ENCODE results near the gene DVL3. TPM values are rescaled to one million over a fixed set of nuclear protein-coding genes. Genes with fewer than 3 reads are reported as not detected.

Gene DVL3
- total RNA-seq, 1 experiment from 2014 or later, result 29.1 TPM

DNA sequence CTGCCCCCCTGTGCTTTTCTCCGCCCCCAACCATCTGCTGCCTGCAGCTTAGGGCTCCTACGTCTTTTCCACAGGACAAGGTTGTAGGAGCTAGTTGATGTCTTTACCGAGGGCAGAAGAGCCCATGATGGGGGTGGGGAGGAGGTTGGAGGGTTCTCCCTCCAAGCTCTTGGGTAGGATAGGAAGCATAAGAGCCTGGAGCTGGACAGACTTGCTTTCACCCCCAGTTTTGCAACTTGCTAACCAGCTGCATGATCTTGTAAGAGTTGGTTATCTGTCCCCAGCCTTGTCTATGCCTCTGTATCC lies 31.7 kb downstream of the DVL3 start:
- DNase-seq (ENCODE audit: low read depth, low spot score), result no peak
- in situ Hi-C loops (cut with HindIII; ENCODE audit: low pct_unique_long_range_greater_than_20kb, low sequenced_read_pairs), result no loop called here

- no peak for DNase-seq (ENCODE audit: low read depth, low spot score)
- in situ Hi-C loops (cut with HindIII; ENCODE audit: low pct_unique_long_range_greater_than_20kb, low sequenced_read_pairs), result no loop called here
These were observed 32.9 kb downstream of the DVL3 start for GRCh38 chr3:184188080-184188479.

DNA sequence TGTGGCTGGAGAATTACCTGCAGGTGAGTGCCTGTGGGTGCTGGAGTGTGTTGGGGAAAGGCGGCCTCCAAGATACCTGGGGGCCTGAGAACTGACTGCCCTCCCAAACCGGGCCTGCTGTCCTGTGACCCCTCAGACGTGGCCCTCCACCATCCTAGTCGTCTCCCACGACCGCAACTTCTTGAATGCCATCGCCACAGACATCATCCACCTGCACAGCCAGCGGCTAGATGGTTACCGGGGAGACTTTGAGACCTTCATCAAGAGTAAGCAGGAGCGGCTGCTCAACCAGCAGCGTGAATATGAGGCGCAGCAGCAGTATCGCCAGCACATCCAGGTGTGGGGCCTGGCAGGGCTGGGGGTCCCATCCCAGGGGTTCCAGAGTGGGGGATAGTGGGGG lies 34.2 kb downstream of the DVL3 start:
- in situ Hi-C loops (cut with HindIII; ENCODE audit: low pct_unique_long_range_greater_than_20kb, low sequenced_read_pairs), result no loop called here
- no peak for DNase-seq (ENCODE audit: low read depth, low spot score)

- in situ Hi-C loops (cut with HindIII; ENCODE audit: low pct_unique_long_range_greater_than_20kb, low sequenced_read_pairs), result no loop called here
These were observed 37.7 kb downstream of the DVL3 start for GRCh38 chr3:184192889-184193288.

DNA sequence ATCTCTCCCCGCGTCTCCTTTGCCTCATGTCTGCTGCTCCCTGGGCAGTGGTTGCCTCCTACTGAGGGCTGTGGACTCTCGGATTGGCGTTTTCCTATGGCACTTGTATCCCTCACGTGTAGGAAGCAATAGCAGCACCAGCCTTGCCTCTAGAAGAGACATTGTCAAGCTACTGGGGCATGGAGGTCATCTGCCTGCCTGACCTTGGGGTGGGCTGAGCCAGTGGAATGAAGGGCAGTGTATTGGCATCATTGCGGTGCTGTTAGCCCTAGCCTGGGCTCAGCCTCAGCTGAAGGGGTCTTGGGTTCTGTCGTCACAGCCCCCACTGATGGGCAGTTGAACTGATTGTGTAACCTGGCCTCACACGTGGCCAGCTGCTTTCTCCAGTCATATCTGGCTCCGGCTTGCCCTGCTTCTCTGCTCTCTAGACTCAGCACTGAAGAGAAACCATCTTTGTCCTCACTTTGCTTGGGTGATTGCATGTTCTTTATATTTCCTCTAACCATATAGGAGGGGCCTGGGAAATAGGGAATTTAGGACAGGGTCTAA lies 38.9 kb downstream of the DVL3 start:
- no peak for DNase-seq (ENCODE audit: low read depth, low spot score)
- in situ Hi-C loops (cut with HindIII; ENCODE audit: low pct_unique_long_range_greater_than_20kb, low sequenced_read_pairs), result no loop called here

More at GRCh38 chr3:184192889-184193288, 37.7 kb downstream of the DVL3 start:
- no peak for DNase-seq (ENCODE audit: low read depth, low spot score)

DNA sequence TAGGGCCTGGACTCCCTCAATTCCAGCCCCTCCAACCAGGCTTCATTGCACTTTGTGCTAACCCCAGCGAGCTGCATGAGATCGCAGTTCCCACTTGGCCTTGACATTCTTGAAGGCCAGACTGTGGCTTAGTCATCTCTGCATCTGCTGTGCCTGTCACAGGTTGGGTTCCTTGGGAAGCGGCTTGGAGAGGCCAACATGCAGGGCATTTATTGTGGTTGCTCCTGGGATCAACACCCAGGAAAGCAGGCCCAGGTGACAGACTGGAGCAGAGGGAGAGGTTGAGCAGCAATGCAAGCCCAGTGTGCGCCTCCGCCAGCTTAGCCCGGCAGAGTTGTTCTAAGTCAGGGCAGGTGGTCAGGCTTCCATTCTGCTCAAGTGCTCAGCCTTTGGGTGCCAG lies 41.4 kb downstream of the DVL3 start:
- no peak for DNase-seq (ENCODE audit: low read depth, low spot score)
- in situ Hi-C loops (cut with HindIII; ENCODE audit: low pct_unique_long_range_greater_than_20kb, low sequenced_read_pairs), result no loop called here

GRCh38 chr3:184198509-184198908 lies 43.3 kb downstream of the DVL3 start:
- in situ Hi-C loops (cut with HindIII; ENCODE audit: low pct_unique_long_range_greater_than_20kb, low sequenced_read_pairs), result no loop called here
- no peak for DNase-seq (ENCODE audit: low read depth, low spot score)

DNA sequence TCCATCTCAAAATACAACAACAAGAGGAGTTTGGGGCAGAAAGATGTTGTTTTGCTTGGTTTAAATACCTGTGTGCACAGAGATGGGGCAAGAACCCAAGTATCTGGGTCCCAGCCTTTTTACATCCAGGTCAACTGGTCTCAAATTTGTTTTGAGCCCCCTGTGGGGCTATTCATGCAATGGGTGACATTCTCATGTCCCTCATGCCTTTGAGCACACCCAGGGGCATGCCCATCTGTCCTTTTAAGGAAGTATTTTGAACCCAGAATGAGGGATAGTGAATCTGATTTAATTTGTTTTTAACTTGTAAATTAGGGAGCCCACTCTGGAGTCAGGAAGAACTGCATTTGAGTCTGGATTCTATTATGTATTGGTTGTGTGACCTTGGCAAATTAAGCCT lies 45.6 kb downstream of the DVL3 start:
- in situ Hi-C loops (cut with HindIII; ENCODE audit: low pct_unique_long_range_greater_than_20kb, low sequenced_read_pairs), result no loop called here
- DNase-seq (ENCODE audit: low read depth, low spot score), result no peak

GRCh38 chr3:184203526-184203925 lies 48.3 kb downstream of the DVL3 start:
- no peak for DNase-seq (ENCODE audit: low read depth, low spot score)
- in situ Hi-C loops (cut with HindIII; ENCODE audit: low pct_unique_long_range_greater_than_20kb, low sequenced_read_pairs), result no loop called here

- in situ Hi-C loops (cut with HindIII; ENCODE audit: low pct_unique_long_range_greater_than_20kb, low sequenced_read_pairs), result no loop called here
- no peak for DNase-seq (ENCODE audit: low read depth, low spot score)
These were observed 54.2 kb downstream of the DVL3 start for GRCh38 chr3:184209146-184209923.

- in situ Hi-C loops (cut with HindIII; ENCODE audit: low pct_unique_long_range_greater_than_20kb, low sequenced_read_pairs), result no loop called here
- no peak for DNase-seq (ENCODE audit: low read depth, low spot score)
These were observed 56.1 kb downstream of the DVL3 start for GRCh38 chr3:184211297-184211696.

GRCh38 chr3:184211718-184212117 lies 56.5 kb downstream of the DVL3 start:
- DNase-seq (ENCODE audit: low read depth, low spot score), result no peak
- in situ Hi-C loops (cut with HindIII; ENCODE audit: low pct_unique_long_range_greater_than_20kb, low sequenced_read_pairs), result no loop called here

DNA sequence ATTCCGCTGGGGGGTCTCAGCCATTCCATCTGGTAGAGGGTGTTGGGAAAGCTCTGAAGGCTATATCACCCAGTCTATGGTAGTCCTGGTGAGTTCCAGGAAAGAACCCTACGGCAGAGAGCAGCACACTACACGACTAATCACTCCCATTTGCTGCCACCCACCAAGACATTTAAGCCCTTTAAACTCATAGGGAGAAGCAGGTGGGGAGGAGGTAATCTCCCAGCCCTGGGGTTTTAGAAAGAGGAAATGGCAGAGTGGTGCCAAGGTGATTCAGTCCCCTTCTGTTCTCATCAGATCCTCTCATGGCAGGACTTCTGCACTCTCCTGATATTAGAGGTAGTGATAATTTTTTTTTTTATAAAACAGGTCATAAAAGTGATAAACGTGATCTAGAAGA lies 63.6 kb downstream of the DVL3 start:
- in situ Hi-C loops (cut with HindIII; ENCODE audit: low pct_unique_long_range_greater_than_20kb, low sequenced_read_pairs), result no loop called here

GRCh38 chr3:184222521-184222920 lies 67.3 kb downstream of the DVL3 start:
- DNase-seq (ENCODE audit: low read depth, low spot score), result no peak
- in situ Hi-C loops (cut with HindIII; ENCODE audit: low pct_unique_long_range_greater_than_20kb, low sequenced_read_pairs), result no loop called here

More for the DNA sequence above, 63.6 kb downstream of the DVL3 start:
- no peak for DNase-seq (ENCODE audit: low read depth, low spot score)

Other genes with a start within 250 kb of the DVL3 start
- gene ABCC5, start 137.5 kb upstream of the DVL3 start, total RNA-seq (2014; rRNA removed; shearing (Covaris generic)), result 9.7 and 12.3 TPM in 2 replicates
- gene HTR3D, start 123.6 kb upstream of the DVL3 start, total RNA-seq (2014; rRNA removed; shearing (Covaris generic)), result not detected in 2 replicates
- gene HTR3C, start 102.3 kb upstream of the DVL3 start, total RNA-seq (2014; rRNA removed; shearing (Covaris generic)), result not detected in 2 replicates
- not detected in 2 replicates for gene HTR3E, start 58.3 kb upstream of the DVL3 start, total RNA-seq (2014; rRNA removed; shearing (Covaris generic))
- 62.6 and 66.4 TPM in 2 replicates for gene EIF2B5, start 20.0 kb upstream of the DVL3 start, total RNA-seq (2014; rRNA removed; shearing (Covaris generic))
- 353 and 355 TPM in 2 replicates for gene AP2M1, start 19.5 kb downstream of the DVL3 start, total RNA-seq (2014; rRNA removed; shearing (Covaris generic))
- 24.7 and 32.2 TPM in 2 replicates for gene ABCF3, start 30.8 kb downstream of the DVL3 start, total RNA-seq (2014; rRNA removed; shearing (Covaris generic))
- gene VWA5B2, start 74.2 kb downstream of the DVL3 start, total RNA-seq (2014; rRNA removed; shearing (Covaris generic)), result not detected in 2 replicates
- 96.6 and 100 TPM in 2 replicates for gene ALG3, start 93.6 kb downstream of the DVL3 start, total RNA-seq (2014; rRNA removed; shearing (Covaris generic))
- 16.0 and 16.5 TPM in 2 replicates for gene EEF1AKMT4, start 94.3 kb downstream of the DVL3 start, total RNA-seq (2014; rRNA removed; shearing (Covaris generic))
- 0.35 and 0.77 TPM in 2 replicates for gene CAMK2N2, start 106.2 kb downstream of the DVL3 start, total RNA-seq (2014; rRNA removed; shearing (Covaris generic))
- gene ECE2, start 120.6 kb downstream of the DVL3 start, total RNA-seq (2014; rRNA removed; shearing (Covaris generic)), result not detected in 2 replicates
- gene PSMD2, start 143.9 kb downstream of the DVL3 start, total RNA-seq (2014; rRNA removed; shearing (Covaris generic)), result 423 and 430 TPM in 2 replicates
- gene EIF4G1, start 159.2 kb downstream of the DVL3 start, total RNA-seq (2014; rRNA removed; shearing (Covaris generic)), result 211 and 237 TPM in 2 replicates
- gene FAM131A, start 182.2 kb downstream of the DVL3 start, total RNA-seq (2014; rRNA removed; shearing (Covaris generic)), result 17.7 and 19.5 TPM in 2 replicates
- gene CLCN2, start 206.2 kb downstream of the DVL3 start, total RNA-seq (2014; rRNA removed; shearing (Covaris generic)), result 5.7 and 5.9 TPM in 2 replicates
- gene POLR2H, start 206.3 kb downstream of the DVL3 start, total RNA-seq (2014; rRNA removed; shearing (Covaris generic)), result 131 and 144 TPM in 2 replicates
- gene THPO, start 222.8 kb downstream of the DVL3 start, total RNA-seq (2014; rRNA removed; shearing (Covaris generic)), result 1.1 TPM in 1 of 2 replicates, not detected in the other
- 2.8 and 2.9 TPM in 2 replicates for gene CHRD, start 224.7 kb downstream of the DVL3 start, total RNA-seq (2014; rRNA removed; shearing (Covaris generic))

Measured in SK-MEL-5 (cell line).